ENCODE data around the gene MTRFR.
"Not testable (repeated sequence)": the region's sequence is repeated elsewhere in the genome, so short reads cannot be mapped to it uniquely, and the experiment has no call there.

Gene MTRFR

DNA sequence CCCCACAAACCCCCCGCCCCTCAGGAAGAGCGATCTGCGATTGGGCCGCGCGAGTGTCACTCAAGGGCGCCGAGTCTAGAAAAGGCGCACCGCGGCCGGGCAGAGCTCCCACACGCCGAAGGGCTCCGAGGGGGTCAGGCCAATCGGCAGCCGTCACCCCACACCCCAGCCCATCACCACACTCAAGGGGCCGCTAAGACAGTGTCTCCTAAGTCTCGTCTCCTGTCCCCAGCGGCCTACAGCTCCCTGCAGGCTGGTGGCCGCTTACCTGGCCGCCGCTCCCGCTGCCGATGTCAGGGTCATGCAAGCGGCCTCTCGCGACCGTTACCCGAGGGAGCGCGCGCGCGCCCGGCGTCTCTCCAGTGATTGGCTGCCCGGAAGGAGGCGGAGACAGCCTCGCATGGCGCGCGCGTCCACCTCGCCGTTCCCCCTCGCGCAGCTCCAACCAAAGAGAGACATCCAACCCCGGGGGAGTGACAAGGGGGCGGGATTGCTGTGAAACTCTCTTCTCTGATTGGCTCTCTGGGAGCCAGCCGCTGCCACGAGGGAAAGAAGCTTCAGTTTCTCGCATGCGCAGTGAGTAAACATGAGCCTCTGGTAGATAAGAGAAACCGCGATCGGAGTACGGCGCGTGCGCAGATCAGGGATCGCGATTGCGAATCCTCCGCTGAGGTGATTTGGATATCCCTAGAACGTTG is at the start of gene MTRFR, which contains the start of gene MPHOSPH9:
MTRFR (plus strand) TSS at position 630 of the 698 bp plus-strand sequence. CDS start 20,239 bp downstream, outside the sequence.
MPHOSPH9 (minus strand) TSS at position 335 of the 698 bp plus-strand sequence. CDS start 2,777 bp downstream, outside the sequence.
- DNase-seq, result peak; percentile 100

GRCh38 chr12:123187637-123188036 is 45.6 kb upstream of the MTRFR start:
- DNase-seq, result no peak

- no peak for DNase-seq
Measured at GRCh38 chr12:123199936-123200335, 33.3 kb upstream of the MTRFR start.

DNA sequence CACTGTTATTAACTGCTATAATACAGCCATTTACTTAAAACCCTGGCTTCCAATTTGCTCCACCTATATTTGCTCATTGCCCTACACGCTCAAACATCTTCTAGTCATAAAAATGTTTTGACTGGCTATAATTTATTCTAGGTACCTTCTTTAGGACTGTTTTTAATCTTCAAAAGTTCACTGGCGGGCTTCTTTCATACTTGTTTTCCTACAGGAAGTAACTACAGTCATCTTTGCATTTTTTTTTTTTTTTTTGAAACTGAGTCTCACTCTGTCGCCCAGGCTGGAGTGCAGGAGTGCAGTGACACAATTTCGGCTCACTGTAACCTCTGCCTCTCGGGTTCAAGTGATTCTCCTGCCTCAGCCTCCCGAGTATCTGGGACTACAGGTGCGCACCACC is 32.8 kb upstream of the MTRFR start:
- DNase-seq, result peak; percentile 27

- not testable (repeated sequence) for DNase-seq
Measured at GRCh38 chr12:123206794-123207193, 26.4 kb upstream of the MTRFR start.

- not testable (repeated sequence) for DNase-seq
Measured at GRCh38 chr12:123207815-123208214, 25.4 kb upstream of the MTRFR start.

DNA sequence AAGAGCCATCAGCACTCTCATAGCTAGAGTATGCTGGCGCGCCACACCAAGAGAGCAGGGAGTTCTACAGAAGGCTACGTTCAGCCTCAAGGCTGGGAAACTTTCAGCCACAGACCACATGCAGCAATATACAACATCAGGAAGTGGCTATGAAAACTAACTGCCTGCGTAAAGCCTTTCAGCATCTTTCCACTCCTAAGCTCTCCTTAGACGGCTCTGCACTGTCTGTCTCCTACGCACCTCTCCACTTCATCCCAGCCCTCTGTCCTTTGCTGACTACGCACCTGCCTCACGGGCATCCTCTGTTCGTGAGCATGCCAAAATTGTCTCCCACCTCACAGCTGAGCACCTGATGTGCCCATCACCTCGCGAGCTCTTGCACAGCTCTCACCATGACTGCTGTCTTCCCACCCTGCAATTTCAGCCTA is 10.0 kb upstream of the MTRFR start:
- peak; percentile 71 for DNase-seq

GRCh38 chr12:123225443-123225842 is 7.8 kb upstream of the MTRFR start:
- DNase-seq, result no peak

DNA sequence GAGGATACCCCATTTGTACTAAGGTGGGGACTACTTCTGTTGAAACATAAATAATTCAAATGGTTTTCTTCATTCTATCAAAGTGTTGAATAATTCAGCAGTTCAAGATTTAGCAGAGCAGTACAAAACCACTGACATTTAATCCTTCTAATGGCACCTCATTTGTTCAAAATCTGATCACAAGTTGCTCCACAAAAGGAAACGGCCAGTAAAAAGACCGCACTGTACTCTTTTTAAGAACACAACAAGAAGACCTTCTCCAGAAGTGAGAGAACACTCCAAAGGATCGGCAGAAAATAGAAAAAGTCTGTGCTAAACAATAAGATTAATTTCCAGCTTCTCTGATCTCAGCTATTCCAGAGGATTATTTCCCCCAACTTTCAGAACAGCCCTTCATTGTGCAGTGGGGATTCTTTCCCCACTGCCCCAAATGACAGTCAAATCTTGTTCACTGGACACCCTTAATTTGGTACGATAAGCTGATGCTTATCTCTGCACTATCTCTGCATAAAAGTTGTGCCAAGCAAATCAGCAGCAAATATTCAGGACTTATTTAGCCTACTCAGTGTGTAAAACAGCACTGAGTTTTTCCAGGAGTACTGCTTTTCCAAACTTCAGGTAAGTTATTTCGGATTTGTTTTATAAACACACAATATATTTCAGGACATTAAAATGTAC is 5.5 kb upstream of the MTRFR start:
- DNase-seq, result no peak

- no peak for DNase-seq
Measured at GRCh38 chr12:123229051-123229450, 4.2 kb upstream of the MTRFR start.

- DNase-seq, result no peak
Measured at GRCh38 chr12:123231931-123232330, 1.3 kb upstream of the MTRFR start.

- no peak for DNase-seq
Measured at GRCh38 chr12:123232472-123232806, 797 bp upstream of the MTRFR start.

GRCh38 chr12:123233505-123234308 is 471 bp downstream of the MTRFR start:
- no peak for DNase-seq

DNA sequence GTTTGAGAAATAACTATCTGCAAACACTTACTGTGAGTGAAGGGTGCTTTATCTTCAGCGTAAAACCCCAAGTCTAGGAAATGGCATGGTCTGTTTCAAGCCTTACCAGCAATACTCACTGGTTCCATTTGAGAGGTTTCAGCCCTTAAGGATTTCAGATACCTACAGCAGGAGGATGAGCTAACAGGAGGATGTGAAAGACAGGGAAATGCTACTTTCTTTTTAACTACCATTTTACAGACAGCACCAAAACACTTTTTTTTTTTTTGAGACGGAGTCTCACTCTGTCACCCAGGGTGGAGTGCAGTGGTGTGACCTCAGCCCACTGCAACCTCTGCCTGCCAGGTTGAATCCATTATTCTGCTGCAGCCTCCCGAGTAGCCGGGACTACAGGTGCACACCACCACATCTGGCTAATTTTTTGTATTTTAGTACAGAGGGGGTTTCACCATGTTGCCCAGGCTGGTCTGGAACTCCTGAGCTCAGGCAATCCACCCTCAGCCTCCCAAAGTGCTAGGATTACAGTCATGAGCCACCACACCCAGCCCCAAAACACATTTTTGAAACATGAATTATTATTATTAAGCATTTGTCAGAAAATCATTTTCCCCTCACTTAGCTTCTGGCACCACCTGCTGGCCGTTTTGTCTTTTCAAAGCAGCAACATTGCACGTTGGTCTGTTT is 4.6 kb downstream of the MTRFR start:
- DNase-seq, result peak; percentile 71

DNA sequence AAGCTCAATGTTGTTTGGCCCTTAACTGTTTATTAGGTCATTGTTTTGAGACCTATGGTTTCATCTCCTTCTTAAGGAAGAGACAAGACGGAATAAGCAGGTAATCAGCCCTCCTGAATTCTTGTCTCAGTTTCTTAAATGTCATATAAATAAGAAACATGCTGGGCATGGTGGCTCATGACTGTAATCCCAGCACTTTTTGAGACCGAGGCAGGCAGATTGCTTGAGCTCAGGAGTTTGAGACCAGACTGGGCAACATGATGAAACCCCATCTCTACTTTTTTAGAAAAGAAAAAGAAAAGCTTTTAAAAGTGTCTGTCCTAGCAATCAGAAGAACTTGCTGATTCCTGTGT is 5.1 kb downstream of the MTRFR start:
- DNase-seq, result no peak

DNA sequence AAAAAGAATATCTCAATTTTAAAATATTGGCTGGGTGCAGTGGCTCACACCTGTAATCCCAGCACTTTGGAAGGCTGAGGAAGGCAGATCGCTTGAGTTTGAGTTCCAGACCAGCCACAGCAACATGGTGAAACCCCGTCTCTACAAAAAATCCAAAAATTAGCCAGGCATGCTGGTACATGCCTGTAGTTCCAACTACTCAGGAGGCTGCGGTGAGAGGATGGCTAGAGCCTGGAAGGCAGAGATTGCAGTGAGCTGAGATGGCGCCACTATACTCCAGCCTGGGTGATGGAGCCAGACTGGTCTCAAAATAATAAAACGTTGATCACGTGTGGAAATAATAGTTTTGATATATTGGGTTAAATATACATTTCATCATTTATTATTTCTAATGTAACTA is 5.7 kb downstream of the MTRFR start:
- no peak for DNase-seq

DNA sequence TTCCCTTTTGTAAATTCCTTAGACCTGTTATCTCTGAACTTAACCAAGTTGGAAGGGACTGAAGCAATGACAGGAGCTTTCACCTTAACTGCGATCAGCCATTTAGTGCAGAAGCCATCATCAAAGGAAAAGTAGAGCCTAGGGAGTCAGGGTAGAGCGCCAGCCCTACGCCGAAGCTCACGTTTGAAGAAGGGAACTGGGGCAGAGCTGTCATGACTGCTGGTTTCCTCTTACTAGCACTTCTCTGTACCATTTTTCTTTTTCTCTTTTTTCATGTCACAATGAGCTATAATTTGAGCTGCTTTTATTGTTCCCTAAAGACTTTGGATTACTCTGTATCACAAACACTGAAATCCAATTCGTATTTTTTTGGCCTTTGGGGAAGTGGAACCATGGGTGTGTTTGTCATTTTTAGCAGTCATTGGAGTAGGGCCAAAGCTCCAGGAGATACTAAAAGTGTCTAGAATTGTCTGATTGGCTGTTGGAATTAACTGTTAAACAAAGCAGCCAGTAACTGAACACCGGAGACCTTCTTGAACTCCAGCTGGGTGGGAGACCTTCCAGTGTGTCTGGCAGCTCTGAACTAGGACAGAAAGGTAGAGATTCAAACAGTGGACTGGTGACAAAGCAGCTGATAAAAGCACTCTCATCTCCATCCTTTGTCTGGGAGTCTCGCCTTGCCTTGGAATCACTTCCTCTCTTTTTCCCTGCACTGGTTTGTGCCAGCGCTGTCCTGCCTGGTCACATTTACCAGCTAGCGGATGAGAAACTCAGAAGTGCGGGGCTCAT is 9.1 kb downstream of the MTRFR start:
- no peak for DNase-seq

DNA sequence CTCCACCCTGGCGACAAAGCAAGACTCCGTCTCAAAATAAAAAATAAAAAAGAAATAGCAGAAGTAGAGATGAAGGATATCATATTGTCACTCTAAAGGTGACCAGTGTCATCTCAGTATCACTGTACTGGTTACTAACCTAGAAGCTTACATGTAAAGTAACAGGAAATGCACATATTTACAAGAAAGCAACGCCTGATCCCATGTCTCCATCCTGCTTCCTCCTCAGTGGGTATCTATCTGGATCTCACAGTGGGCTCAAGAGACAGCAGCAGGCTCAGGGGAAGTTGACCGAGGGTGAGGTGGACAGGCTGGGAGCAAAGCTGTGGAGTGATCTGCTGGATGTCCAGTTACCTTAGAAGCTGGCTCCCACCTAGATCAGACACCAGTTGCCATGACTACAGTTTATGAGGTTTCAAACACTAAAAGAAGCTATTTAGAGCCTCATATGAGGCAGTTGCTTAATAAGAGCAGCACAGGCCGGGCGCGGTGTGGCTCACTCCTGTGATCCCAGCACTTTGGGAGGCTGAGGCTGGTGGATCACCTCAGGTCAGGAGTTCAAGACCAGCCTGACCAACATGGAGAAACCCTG is 10.5 kb downstream of the MTRFR start:
- no peak for DNase-seq

GRCh38 chr12:123245678-123246077 is 12.4 kb downstream of the MTRFR start:
- DNase-seq, result no peak

- DNase-seq, result not testable (repeated sequence)
Measured at GRCh38 chr12:123248129-123248528, 14.9 kb downstream of the MTRFR start.

DNA sequence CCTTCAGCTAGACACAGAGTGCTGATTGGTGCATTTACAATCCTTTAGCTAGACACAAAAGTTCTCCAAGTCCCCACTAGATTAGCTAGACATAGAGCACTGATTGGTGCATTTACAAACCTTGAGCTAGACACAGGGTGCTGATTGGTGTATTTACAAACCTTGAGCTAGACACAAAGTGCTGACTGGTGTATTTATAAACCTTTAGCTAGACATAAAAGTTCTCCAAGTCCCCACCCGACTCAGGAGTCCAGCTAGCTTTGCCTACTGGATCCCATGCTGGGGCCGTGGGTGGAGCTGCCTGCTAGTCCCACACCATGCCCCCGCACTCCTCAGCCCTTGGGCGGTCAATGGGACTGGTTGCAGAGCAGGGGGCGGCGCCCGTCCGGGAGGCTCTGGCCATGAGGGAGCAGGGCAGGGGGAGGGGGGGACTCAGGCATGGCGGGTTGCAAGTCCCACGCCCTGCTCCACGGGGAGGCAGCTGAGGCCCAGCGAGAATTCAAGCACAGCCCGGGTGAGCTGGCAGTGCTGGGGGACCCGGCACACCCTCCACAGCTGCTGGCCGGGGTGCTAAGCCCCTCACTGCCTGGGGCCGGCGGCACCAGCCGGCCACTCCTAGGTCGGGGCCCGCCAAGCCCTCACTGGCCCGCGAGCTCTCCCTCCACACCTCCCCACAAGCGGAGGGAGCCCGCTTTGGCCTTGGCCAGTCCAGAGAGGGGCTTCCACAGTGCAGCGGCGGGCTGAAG is 15.9 kb downstream of the MTRFR start:
- not testable (repeated sequence) for DNase-seq

All from activated CD4-positive, alpha-beta T cell treated with anti-CD3 and anti-CD28 coated beads, Interleukin-2, amount 50 U/mL, for 16 hours (primary cell).